ENCODE measurements around the gene SAMD1.

SAMD1 gene

GRCh38 chr19:14112809-14113385 lies 22.3 kb upstream of the SAMD1 start:
- DNase-seq = no peak

GRCh38 chr19:14112051-14112808 lies 21.7 kb upstream of the SAMD1 start:
- DNase-seq = peak in 1 of 2 donors; percentile 42

- no peak for DNase-seq
Observed at GRCh38 chr19:14111486-14111885, 20.9 kb upstream of the SAMD1 start.

GRCh38 chr19:14110650-14111049 lies 20.1 kb upstream of the SAMD1 start:
- no peak for DNase-seq

GRCh38 chr19:14107581-14108461 lies 17.3 kb upstream of the SAMD1 start:
- DNase-seq = no peak

- no peak for DNase-seq
Observed at GRCh38 chr19:14106840-14107239, 16.3 kb upstream of the SAMD1 start.

- DNase-seq = no peak
Observed at GRCh38 chr19:14105680-14106079, 15.1 kb upstream of the SAMD1 start.

- no peak for DNase-seq
Observed at GRCh38 chr19:14103310-14103709, 12.8 kb upstream of the SAMD1 start.

- no peak for DNase-seq
Observed at GRCh38 chr19:14102756-14103155, 12.2 kb upstream of the SAMD1 start.

GRCh38 chr19:14102102-14102696 lies 11.6 kb upstream of the SAMD1 start:
- DNase-seq = no peak

GRCh38 chr19:14101003-14101545 lies 10.5 kb upstream of the SAMD1 start:
- no peak for DNase-seq

- DNase-seq = no peak
Observed at GRCh38 chr19:14097532-14098151, 7.1 kb upstream of the SAMD1 start.

- no peak for DNase-seq
Observed at GRCh38 chr19:14096272-14096992, 5.9 kb upstream of the SAMD1 start.

GRCh38 chr19:14094854-14095253 lies 4.3 kb upstream of the SAMD1 start:
- DNase-seq = no peak

- DNase-seq = no peak
Observed at GRCh38 chr19:14093117-14093823, 2.7 kb upstream of the SAMD1 start.

- no peak for DNase-seq
Observed at GRCh38 chr19:14091813-14092462, 1.4 kb upstream of the SAMD1 start.

GRCh38 chr19:14091081-14091812 lies 696 bp upstream of the SAMD1 start:
- DNase-seq = peak; percentile 77 to 94

GRCh38 chr19:14089662-14090508 lies 666 bp downstream of the SAMD1 start:
- DNase-seq = peak; percentile 37 to 48

GRCh38 chr19:14089412-14089661 lies 1.2 kb downstream of the SAMD1 start:
- DNase-seq = no peak
